HG02885 (cell line): ENCODE results near the gene CD40LG.

Source experiments
- ATAC-seq: cut with Tn5 transposase; IDR thresholded peaks from one replicate; pipeline ENCODE4 v1.9.1; 2021; ENCODE audit warnings: mild to moderate bottlenecking; ENCODE audit not compliant: unreplicated experiment, poor library complexity

The CD40LG gene

DNA sequence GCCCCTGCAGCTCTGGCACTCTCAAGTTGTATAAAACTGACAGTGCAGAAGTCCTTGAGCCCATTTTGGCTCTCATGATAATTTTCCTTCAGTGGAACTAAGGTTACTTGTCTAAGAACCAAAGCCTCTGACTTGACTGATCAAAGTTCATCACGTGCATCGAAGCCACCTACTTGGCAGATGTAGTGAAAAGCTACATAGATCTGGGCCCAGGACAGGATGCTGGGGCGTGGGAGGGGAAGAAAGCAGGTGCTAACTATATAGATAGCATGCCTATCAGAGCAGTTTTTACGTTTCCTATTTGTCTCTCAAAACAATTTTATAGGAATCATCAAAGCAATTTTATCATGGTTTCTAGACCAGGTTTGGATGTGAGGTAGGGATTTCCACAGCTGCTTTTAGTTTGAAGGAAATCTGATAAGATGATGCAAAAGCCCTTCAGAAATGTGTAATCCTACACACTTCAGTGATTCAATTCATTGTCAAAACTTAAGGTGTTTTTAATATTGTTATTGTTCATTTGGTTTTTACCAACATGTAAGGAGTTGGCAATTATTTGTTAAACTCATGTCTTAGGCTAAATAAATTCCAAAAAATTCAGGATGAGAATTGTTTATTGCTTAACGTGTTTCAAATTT lies 1.2 kb upstream of the CD40LG start:
- peak; percentile 79 for ATAC-seq

DNA sequence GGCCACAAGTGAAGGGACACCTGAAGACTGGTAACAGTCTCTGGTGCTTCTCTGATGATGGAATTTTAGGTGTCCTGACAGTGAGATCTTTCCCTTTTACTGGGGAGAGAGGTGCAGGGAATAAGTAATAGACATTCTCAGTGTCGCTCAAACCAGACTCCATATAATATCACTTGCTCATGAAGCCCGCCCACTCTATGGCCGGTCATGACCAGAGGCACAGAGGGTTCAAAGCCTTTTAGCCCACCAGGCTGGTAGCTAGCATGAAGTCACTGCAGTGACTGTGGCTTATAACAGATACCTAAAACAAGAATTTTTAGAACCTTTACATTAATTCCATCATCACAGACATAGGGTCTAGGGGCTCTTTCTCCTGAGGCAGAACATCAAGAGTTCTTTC lies 2.9 kb downstream of the CD40LG start:
- ATAC-seq: no peak

DNA sequence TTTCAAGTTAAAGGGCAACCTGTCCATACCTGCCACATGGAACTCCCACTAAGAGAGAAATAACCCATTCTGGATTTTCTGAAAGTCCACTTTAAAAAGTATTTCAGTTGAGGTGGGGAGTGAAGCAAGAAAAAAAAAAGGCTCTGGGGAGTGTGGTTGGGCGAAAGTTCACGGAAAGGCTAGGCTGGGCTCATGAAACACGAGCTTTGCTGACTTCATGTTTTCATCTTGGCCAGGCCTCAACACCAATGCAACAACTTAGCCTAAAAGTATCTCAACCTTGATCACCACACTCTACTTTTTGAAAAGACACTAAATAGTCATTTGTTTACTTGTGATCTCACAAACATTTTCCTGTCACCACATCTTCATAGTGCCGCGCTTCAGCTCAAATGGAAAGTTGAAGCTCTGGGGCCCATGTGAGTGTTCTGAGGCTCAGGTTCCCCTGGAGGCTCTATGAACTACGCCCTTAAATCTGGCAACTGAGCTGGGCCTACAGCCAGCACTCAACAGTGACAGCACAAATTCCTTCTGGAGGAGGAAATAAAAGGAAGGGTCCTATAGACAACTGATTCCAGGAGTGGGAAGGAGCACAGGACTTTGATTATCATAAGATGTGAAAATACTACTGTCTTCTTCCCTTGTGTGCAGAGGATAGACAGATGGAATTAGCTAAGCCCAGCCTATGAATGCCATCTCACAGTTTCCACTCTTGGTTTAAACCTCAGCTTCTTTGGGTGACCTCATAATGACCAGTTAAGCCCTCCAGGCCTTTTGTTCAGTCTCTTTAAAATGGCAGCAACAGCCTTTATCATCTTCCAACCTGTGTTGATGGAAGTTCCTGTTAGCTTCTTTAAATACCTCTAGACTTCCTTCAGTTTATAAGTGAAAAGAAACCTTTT lies 5.1 kb downstream of the CD40LG start:
- peak; percentile 69 for ATAC-seq

DNA sequence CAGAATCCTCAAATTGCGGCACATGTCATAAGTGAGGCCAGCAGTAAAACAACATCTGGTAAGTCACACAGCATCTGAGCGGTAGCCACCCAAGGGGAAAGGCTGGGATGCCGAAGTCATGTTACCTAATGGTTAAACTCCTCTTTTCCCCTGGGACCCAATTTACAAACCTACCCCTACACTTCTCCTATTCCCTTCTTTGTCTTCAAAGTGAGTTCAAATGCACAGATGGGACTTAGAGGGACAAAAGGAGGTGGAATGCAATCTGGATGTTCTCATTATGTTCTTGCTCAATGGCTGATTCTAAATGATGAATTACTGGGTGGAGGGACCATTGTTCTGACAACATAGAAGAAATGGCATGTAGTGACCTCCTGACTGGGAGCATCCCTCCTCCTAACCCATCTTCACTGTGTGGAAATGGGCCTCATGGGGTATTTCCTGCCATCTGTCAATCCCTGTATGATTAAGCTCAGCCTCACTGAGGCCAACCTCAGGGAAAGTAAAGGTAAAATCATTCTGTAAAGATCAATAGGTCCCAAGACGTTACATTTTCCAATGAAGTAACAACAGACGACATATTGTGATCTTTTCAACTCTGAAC lies 8.5 kb downstream of the CD40LG start:
- ATAC-seq: no peak

DNA sequence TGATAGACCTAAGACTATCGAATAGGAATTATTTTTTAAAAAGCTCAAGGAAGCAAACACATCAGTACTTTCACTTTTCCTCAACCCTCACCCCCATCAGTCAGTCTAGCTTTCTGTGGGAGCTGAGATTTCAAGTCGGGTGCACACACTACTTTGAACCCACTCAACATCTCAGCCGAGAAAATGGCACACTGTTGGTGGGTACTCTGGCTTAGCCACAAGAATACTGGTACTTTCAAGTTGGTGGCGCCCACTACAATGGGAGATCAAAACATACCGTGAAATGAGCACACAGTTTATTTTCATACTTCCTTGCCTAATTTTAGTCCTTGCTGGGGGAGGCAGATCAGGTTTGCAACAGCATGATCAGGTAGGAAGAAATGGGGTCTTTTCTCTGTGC lies 10.2 kb downstream of the CD40LG start:
- no peak for ATAC-seq

DNA sequence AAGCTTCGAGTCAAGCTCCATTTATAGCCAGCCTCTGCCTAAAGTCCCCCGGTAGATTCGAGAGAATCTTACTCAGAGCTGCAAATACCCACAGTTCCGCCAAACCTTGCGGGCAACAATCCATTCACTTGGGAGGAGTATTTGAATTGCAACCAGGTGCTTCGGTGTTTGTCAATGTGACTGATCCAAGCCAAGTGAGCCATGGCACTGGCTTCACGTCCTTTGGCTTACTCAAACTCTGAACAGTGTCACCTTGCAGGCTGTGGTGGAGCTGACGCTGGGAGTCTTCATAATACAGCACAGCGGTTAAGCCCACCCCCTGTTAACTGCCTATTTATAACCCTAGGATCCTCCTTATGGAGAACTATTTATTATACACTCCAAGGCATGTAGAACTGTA lies 11.2 kb downstream of the CD40LG start:
- ATAC-seq: no peak

DNA sequence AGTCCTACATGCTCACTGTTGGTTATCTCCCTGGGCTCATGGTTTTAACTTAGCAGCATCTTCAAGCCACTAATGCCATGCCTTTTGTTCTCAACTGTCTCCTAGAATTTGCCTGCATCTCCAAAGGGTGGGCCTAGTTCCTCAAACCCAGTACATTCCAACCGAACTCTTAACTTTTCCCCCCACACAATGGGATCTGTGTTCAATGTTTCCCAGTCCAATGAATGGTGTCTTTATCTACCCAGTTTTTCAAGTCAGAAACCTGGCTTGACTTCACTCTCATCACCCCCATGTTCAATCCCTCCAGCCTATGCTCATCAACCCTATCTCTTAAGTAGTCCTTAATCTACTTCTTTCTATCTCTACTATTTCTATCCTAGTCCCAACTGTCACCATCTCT lies 12.9 kb downstream of the CD40LG start:
- ATAC-seq: no peak

DNA sequence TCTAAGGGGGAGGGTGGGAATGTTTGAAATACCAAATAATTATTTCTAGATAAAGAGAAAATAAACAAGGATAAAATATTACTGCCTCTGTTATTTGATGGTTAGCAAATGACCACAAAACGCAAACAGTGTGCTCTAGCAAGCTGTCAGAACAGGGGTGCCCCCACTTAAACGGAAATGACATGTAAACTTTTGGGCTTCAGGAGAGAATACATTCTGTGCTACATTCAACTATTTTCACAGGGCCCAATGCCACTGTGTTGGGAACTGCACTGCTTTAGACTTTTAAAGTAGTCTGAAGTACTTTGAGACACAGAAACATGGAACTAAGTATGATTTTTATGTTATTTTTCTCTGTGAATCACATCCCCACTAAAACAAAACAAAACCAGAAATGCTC lies 14.1 kb downstream of the CD40LG start:
- no peak for ATAC-seq

DNA sequence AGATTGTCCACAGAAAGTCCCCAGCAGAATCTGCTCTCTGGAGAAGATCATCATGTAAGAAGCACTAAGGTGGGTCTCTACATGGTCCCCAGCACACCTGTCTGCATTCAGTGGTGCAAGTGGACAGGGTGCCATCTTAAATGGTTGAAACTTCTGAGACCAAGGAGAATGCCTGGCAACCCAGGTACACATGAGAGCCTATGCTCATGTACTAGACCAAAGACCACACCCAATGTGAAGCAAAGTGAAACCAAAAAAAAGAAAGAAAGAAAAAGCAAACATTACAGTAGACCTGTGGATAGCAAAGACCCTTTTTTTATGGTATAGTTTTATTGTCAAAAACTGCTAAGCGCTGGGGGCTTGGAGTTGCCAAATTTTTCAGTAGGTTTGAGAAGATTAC lies 15.0 kb downstream of the CD40LG start:
- ATAC-seq: no peak

DNA sequence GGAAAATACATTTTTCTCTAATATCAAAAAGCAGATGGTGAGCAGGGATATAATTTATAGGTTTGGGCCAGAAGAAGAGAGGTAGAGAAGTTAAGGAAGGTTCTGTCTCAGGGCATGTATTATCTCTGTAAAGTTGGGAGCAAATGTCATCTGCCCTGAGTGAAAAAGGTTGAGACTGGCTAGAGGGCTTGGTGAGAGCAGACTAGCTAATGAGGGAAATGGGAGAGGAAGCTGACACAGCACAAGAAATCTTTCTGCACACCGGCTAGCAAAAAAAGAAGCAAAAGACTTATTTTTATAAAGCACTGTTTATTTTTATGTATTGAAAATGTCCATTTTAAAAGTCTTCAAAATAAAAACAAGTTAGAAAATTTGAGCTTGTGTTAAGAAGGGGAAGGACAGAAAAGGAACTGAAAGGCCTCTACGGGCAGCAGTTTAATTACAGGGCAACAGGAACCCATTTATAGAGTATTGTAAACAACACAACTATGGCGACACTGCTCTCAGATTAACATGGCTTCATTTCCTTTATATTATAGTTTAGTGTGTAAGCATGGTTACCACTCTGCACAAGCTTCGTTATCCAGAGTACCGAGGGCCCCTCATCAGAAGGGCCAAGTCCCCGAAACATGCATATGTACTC lies 17.4 kb downstream of the CD40LG start:
- ATAC-seq: peak; percentile 75

DNA sequence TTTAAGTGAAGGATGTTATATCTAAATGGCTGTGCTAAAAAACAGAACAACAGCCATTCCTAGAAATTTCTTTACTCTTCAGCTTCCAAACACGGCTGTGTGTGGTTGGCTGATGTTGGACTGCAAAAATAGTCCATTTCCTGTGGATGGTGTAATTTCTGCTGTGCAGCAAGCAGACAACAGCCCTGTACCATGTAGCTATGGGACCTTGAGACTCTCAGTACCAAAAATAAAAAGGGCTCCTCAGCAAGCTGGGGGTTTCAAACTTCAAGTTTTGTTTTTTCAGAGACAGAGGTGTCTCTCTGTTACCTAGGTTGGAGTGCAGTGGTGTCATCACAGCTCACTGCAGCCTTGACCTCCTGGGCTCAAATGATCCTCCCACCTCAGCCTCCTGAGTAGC lies 18.1 kb downstream of the CD40LG start:
- peak; percentile 54 for ATAC-seq

DNA sequence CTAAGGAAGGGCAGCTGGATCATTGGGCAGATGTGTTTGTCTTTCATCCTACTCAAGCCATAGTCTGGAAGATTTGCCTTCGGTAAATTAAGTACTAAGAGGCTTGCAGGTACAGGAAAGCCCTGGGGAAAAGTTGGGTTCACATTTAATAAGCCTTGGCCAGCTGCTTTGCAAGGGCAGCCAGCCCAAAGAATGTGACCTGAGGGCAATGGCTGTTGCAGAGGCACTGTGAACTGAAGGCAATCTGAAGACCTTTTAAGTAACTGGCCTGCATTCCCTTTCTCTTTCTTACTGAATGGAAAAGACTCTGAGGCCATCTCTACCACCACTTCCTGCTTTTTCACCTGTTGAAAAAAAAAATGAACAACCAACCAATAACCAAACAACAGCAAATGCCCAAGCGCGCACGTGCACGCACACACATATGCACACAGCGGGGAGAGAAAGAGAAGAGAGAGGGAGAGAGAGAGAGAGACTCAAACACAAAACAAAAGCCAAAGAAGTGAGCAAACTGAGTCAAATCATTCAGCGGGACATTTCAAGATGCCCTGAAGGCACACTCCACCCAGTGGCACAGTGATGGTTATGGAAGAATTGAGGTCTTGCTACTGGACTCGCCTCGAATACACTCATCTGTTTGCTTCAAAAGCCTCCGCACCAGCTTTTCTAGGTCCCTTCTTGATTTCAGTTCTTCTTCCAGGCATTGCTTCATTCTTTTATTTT lies 19.6 kb downstream of the CD40LG start:
- ATAC-seq: no peak

DNA sequence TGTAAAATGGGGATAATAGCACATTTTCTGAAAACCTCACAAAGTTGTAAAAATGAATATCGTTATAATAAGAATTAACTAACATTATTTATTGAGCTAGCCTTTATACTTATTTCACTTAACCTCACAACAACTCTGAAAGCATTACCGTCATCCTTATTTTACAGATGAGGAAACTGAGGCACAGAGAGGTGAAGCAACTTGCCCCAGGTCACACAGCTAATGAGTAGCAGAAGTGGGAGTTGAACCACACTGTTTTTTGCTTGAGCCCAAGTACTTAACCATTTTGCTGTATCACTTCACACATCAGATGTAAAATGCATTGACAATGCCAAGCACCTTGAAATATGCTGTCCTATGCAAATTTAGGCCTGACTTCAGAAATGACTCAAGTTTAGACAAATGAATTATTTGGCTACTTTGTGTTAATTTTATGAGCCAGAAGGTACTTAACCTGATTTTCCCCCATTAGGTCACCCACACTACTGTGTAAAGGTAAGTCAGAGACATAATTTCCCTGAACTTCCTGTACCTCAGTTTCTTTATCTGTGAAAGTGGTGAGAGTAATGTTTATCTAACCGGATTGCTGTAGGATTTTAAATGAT lies 23.1 kb downstream of the CD40LG start:
- ATAC-seq: peak; percentile 28

DNA sequence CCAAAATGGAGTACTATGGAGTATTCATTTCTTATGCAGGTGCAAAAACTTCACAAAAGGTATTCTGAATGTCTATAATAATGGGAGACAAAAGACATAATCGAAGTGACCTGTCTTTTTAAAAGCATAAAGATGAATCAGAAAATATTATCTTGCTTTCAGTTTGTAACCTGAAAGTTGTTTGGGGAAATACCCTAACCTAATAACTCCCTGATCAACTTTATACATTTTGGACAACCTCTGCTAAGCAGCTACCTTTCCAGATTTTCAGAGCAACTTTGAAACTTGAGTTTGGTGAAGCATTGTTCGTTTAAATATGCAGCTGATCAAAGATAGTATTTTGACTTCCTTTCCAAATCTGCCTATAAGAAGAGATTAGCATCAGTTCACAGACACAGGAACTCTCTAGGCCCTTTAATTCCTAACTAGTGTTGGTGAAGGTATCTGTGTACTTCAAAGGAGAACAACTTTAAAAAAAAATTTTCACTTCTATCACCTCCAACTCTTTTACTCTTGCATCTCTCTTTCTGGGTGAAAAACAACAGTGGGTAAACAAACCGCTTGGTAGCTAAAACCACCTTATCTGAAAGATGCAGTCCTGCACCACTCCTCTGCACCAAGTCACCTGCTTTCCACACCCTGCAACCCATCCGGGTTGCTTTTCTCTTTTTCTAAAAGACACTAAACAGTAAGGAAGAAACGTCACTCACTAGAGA lies 26.5 kb downstream of the CD40LG start:
- no peak for ATAC-seq

DNA sequence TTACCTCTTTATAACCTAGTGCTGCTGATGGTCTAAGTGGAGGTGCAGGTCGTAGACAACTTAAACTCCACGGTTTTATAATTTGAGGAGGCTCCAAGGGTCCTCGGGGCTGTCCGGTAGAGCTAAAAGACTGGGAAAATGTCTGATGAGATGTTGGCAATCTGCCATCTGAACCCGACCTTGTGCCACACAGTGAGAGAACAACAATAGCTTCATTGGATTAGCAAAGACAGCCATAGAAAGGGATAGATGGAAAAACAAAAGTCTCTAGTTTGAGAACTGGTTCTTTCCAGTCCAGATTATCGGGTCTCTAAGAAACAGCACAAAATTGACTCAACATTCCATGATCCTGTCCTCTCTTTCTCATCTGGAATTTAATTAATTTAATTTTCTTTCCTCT lies 31.6 kb downstream of the CD40LG start:
- no peak for ATAC-seq

DNA sequence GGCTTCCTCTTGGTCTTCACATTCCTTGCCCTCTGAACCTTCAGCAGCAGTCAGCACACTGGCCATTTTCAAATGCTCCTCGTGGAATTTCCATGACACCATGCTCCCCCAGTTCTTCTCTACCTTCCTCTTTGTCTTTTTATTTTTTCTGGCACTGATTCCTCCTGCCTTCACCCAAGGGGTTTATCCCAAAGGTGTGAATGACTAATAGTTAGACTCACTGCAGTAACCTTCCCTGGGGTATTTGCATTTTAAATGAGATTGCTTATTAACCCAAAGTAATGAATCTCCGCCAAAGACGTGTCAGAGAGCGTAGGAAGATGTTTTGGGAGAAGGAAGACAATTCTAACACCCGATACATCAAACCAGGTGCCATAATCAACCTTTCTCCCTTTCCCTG lies 36.2 kb downstream of the CD40LG start:
- ATAC-seq: no peak

DNA sequence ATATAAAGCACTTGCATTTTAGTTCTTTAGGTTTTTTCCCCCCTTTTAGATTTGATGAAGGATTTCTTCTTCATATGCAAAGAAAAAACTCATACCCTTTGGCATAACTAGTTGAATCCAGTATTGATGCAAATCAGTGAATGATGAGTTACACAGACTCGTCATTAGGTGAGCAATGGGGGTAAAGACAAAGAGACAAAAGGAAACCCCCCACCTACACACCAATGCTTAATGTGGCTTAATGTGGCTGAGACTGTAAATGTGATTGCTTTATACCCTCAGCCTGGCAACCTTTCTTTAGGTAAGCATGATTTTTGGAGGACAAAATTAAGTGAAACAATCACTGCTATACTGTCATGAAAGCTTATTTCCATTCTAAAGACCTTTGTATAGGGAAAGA lies 39.5 kb downstream of the CD40LG start:
- no peak for ATAC-seq

DNA sequence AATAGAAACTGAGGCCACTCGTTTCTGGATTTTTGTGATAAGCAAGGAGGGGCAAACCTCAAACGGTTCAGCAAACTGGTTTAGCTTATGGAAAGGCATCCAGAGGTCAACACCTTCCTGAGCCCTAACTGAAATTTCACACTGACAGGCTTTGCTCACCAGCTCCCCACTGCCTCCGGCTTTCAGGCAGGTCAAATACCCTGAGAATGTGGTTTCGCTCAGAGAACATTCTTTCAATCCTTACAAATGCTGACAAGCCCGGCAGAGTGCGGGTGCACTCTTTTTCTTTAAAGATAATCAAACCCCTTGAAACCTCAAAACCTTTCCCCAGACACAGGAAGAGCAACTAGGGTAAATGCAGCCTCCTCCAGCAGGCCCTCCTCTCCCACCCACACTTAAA lies 41.5 kb downstream of the CD40LG start:
- no peak for ATAC-seq

DNA sequence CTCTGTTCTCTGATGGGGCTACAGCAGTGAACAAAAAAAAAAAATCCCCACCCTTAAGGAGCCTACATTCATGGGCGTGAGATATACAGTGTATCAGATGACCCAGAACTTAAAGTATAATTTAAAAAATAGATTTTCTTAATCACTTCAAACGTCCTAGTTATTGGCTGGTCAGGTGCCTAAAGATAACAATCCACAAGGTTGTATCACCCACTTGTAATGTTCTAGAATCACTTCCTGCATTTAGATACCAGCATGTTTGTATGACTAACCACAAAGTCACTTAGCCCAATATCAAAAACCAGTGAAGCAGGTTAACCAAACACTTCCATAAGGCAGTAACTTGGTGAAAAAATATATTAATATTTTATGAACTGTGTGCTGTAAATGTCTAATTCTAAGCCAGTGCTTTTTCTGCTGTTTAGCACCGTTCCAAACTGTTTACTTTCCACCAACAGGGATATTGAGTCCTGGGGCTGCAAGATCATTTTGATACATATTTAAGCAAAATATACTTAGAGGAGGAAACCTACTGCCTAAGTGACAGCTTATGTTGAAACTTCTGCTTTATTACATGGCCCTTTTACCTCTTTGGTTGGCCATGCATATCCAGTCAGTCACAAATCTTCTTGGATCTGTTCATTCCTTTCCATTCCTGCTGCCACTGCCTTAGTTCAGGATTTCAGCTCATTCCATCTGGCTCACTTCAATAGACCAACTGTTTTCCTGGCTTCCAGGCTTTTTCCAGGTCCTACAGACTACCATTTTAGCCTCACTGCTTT lies 43.3 kb downstream of the CD40LG start:
- ATAC-seq: no peak
